HG03354 (cell line): ENCODE results near the gene DIMT1.
A peak's percentile ranks its signal among the peaks of the same experiment; 100 is the strongest.

ENCODE experiments used
- ATAC-seq: cut with Tn5 transposase; IDR thresholded peaks from one replicate; pipeline ENCODE4 v1.9.1; 2021; ENCODE audit warnings: mild to moderate bottlenecking; ENCODE audit not compliant: unreplicated experiment, poor library complexity, severe bottlenecking

The DIMT1 gene

DNA sequence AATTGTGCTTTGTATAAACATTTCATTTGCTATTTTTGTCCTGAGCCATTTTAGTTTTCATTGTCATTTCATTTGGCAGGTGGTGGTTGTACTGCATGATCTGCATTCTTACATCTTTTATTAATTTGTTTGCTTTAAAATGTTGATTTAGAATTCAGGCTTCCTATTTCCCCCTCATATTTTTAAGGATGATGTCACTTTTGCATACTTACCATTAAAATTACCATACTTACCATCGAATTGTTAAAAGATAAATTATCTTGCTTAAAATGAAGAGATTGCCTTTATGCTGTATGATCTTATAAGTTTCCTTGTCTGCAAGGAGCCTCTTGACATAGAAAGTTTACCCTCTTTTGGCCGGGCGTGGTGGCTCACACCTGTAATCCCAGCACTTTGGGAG is 31.1 kb downstream of the DIMT1 start:
- no peak for ATAC-seq

DNA sequence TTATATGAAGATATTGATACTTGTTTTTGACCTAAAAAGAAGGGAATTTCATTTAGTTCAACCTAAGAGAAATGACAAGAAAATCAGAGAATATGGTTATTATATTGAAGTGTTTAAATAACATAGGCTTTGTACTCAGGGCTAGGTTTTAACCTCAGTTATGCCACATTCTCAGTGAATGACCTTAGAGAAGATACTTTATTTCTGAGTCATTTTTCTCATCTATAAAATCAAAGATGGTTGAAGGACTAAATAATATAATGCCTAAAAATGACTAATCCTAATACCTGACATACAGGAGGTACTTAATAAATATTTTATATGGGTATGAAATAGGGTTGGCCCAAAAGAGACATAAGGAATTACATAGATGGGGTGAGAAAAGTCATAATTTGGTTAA is 32.3 kb downstream of the DIMT1 start:
- no peak for ATAC-seq

DNA sequence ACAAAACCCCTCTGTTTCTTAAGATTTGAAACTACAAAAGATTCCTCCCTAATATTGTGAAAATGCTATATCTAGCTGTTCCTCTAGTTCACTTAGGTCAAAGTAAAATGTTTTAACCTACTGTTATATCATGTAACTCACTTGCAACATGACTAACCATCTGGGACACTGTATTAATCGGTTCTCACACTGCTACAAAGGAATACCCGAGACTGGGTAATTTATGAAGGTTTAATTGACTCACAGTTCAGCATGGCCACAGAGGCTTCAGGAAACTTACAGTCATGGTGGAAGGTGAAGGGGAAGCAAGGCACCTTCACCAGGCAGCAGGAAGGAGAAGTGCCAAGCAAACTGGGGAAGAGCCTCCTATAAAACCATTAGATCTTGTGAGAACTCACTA is 34.7 kb downstream of the DIMT1 start:
- ATAC-seq = no peak

GRCh38 chr5:62362701-62363100 is 41.0 kb downstream of the DIMT1 start:
- no peak for ATAC-seq

DNA sequence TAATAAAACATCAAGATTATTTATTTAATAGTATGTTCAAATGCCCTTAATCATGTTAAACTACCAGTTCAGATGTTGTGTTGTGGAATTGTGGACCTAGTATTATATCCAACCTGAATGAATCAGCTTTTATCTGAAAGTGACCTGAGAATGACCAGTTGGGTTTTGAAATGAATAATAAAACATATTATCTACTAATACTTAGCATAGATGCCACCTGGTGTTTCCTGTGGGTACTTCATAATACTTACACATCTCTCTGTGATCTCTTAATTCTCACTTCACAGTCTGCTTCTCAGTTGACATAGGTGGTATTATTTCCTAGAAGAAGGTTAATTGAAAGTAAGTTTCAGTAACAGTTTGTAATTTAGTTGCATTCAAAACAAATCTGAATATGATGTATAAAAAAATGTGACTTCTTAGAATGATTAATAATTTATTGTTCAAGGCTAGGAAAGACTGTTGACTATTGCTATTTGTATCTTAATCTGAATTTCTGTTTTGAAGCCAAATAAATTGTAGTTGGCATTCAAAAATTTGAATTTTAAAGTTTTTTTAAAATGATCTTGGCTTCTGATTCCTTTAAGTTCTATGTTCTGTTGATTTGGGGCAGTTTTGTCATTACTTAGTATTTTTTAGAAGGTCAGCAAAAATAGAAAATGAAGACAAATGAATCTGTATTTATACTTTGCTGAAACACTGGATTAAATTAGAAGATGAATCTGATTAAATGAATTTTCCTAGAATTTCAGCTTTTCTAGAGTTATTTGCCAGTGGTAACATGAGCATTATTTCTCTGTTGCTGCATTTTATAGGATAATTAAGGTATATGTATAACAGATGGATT is 49.5 kb downstream of the DIMT1 start:
- peak; percentile 94 for ATAC-seq

GRCh38 chr5:62348723-62349481 is 54.8 kb downstream of the DIMT1 start:
- no peak for ATAC-seq

- no peak for ATAC-seq
Measured at GRCh38 chr5:62347928-62348327, 55.8 kb downstream of the DIMT1 start.

DNA sequence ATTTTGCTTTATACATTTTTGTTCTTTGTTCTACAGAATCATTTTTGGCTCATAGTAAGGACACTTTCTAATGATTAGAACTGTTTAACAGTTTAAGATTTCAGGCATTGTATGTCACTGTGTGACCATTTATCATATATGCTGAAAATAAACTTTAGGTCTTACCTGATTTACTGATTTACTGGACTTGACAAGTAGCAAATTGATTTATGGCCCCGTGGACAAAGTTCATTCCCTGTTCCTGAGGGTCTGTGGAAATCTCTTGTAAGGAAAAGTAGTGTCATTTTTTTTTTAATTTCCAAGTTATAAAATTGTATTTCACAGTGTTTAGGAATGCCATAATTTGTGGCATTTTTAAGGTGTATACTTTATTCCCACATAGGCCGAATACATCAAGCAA is 57.0 kb downstream of the DIMT1 start:
- no peak for ATAC-seq

GRCh38 chr5:62343428-62343827 is 60.3 kb downstream of the DIMT1 start:
- no peak for ATAC-seq

- peak; percentile 54 for ATAC-seq
Measured at GRCh38 chr5:62342476-62342837, 61.2 kb downstream of the DIMT1 start.

GRCh38 chr5:62341783-62342475 is 61.8 kb downstream of the DIMT1 start:
- peak; percentile 66 for ATAC-seq

GRCh38 chr5:62340979-62341378 is 62.7 kb downstream of the DIMT1 start:
- no peak for ATAC-seq

DNA sequence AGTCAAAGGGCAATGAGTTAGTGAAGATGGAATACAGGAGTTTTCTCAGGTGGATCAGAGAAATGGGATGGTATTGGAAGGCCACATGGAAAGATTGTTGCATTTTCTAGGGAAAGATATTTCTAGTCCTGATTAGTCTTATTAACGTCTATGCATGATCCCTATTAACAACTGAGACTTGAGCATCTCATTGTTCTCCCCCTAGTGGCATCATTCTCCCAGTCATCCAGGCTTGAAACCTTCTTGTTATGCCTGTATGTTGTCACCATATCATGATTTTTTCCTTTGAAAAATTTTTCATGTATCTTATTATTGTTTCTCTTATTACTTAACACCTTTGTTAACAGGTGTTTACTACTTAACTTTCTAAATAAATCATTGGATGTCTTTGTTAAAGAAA is 63.3 kb downstream of the DIMT1 start:
- ATAC-seq = peak; percentile 42
